Stromal cell of bone marrow (primary cell): ENCODE measurements around the gene PRKAG2.

Experiments used
- DNase-seq: peaks from one replicate; pipeline ENCODE4 v3.0.0-alpha.2; 2012; ENCODE audit warnings: low read depth

PRKAG2 gene

GRCh38 chr7:151674161-151674920, 202.6 kb downstream of the PRKAG2 start:
- DNase-seq, result no peak

GRCh38 chr7:151673216-151673615, 203.7 kb downstream of the PRKAG2 start:
- DNase-seq, result no peak

- DNase-seq, result no peak
These were observed 204.2 kb downstream of the PRKAG2 start for GRCh38 chr7:151672716-151673115.

GRCh38 chr7:151671514-151671913, 205.4 kb downstream of the PRKAG2 start:
- no peak for DNase-seq

- no peak for DNase-seq
These were observed 207.2 kb downstream of the PRKAG2 start for GRCh38 chr7:151669762-151670161.

- no peak for DNase-seq
These were observed 210.0 kb downstream of the PRKAG2 start for GRCh38 chr7:151666886-151667285.

- peak; percentile 89 for DNase-seq
These were observed 211.5 kb downstream of the PRKAG2 start for GRCh38 chr7:151665368-151665767.

GRCh38 chr7:151664268-151664667, 212.6 kb downstream of the PRKAG2 start:
- DNase-seq, result no peak

GRCh38 chr7:151663382-151664100, 213.4 kb downstream of the PRKAG2 start:
- DNase-seq, result no peak

GRCh38 chr7:151662251-151662826, 214.6 kb downstream of the PRKAG2 start:
- no peak for DNase-seq

GRCh38 chr7:151661587-151661986, 215.3 kb downstream of the PRKAG2 start:
- DNase-seq, result no peak

GRCh38 chr7:151660141-151660540, 216.8 kb downstream of the PRKAG2 start:
- no peak for DNase-seq

- DNase-seq, result no peak
These were observed 217.7 kb downstream of the PRKAG2 start for GRCh38 chr7:151659219-151659618.

- DNase-seq, result peak; percentile 34
These were observed 218.1 kb downstream of the PRKAG2 start for GRCh38 chr7:151658778-151659177.

GRCh38 chr7:151657173-151657572, 219.7 kb downstream of the PRKAG2 start:
- DNase-seq, result no peak

GRCh38 chr7:151655555-151655954, 221.4 kb downstream of the PRKAG2 start:
- DNase-seq, result no peak

- DNase-seq, result no peak
These were observed 224.8 kb downstream of the PRKAG2 start for GRCh38 chr7:151652111-151652510.

- DNase-seq, result no peak
These were observed 226.8 kb downstream of the PRKAG2 start for GRCh38 chr7:151650161-151650560.

- no peak for DNase-seq
These were observed 228.5 kb downstream of the PRKAG2 start for GRCh38 chr7:151648429-151648828.

- no peak for DNase-seq
These were observed 229.0 kb downstream of the PRKAG2 start for GRCh38 chr7:151647874-151648273.

- no peak for DNase-seq
These were observed 229.9 kb downstream of the PRKAG2 start for GRCh38 chr7:151647006-151647405.

GRCh38 chr7:151645311-151645710, 231.6 kb downstream of the PRKAG2 start:
- no peak for DNase-seq

- DNase-seq, result no peak
These were observed 232.4 kb downstream of the PRKAG2 start for GRCh38 chr7:151644554-151644953.
